GM23338 (cell line): ENCODE measurements around the gene OMG.

Experiments
- CREB1 ChIP-seq: fragments of 250-450 bp; sonication (Bioruptor Pico); IDR thresholded peaks from 2 replicates; pipeline ENCODE4 v1.5.0; 2020; ENCODE audit warnings: low read depth, mild to moderate bottlenecking, moderate library complexity
- CTCF ChIP-seq, 2 experiments: fragments of 200-600 bp in 1 of 2; sonication (generic) in 1 of 2; conservative IDR thresholded peaks; 2 replicates each; pipeline versions ENCODE4 v1.5.1 to v1.6.1; 2016 to 2017; ENCODE audit warnings: antibody characterized with exemption in 2 of 2, low read depth in 2 of 2, mild to moderate bottlenecking in 2 of 2, moderate library complexity in 1 of 2
- ETS1 ChIP-seq: IDR thresholded peaks from 2 replicates; pipeline ENCODE4 v1.6.1; 2016; ENCODE audit warnings: antibody characterized with exemption
- EZH2 ChIP-seq: fragments of 200-600 bp; sonication (generic); IDR thresholded peaks from one replicate; pipeline ENCODE4 v1.8.0; 2017; ENCODE audit warnings: antibody characterized with exemption, mild to moderate bottlenecking, low read depth; ENCODE audit not compliant: unreplicated experiment
- EZH2phosphoT487 ChIP-seq: fragments of 200-600 bp; sonication (generic); IDR thresholded peaks from one replicate; pipeline ENCODE4 v1.8.1; 2018; ENCODE audit warnings: antibody characterized with exemption; ENCODE audit not compliant: unreplicated experiment
- JUNB ChIP-seq: IDR thresholded peaks from one replicate; pipeline ENCODE4 v1.6.1; 2016; ENCODE audit warnings: antibody characterized with exemption; ENCODE audit not compliant: unreplicated experiment
- NANOG ChIP-seq: IDR thresholded peaks from 2 replicates; pipeline ENCODE4 v1.6.1; 2016; ENCODE audit warnings: antibody characterized with exemption, borderline replicate concordance
- POLR2AphosphoS5 ChIP-seq: IDR thresholded peaks from 2 replicates; pipeline ENCODE4 v1.6.1; 2016; ENCODE audit warnings: antibody characterized with exemption, low read depth
- REST ChIP-seq: IDR thresholded peaks from one replicate; pipeline ENCODE4 v1.6.1; 2018; ENCODE audit warnings: antibody characterized with exemption; ENCODE audit not compliant: unreplicated experiment
- STAT1 ChIP-seq: IDR thresholded peaks from one replicate; pipeline ENCODE4 v1.6.1; 2016; ENCODE audit warnings: antibody characterized with exemption; ENCODE audit not compliant: unreplicated experiment
- ZNF331 ChIP-seq: fragments of 250-450 bp; sonication (Bioruptor Pico); IDR thresholded peaks from 2 replicates; pipeline ENCODE4 v1.5.0; 2020; ENCODE audit warnings: low read depth, mild to moderate bottlenecking, moderate library complexity
- ZNF462 ChIP-seq: fragments of 250-450 bp; sonication (Bioruptor Pico); IDR thresholded peaks from 2 replicates; pipeline ENCODE4 v1.5.0; 2020; ENCODE audit warnings: mild to moderate bottlenecking, moderate library complexity

- TF ChIP-seq CTCF (conservative IDR thresholded peaks at IDR 0.05; ENCODE audit: low read depth in 2 of 2) (no peak), EZH2 (no peak), REST (no peak), POLR2AphosphoS5 (no peak), ZNF331 (CRISPR knock-in tag) (no peak), CREB1 (CRISPR knock-in tag) (no peak), JUNB (no peak), EZH2phosphoT487 (no peak), NANOG (no peak), STAT1 (no peak), ZNF462 (CRISPR knock-in tag) (no peak), ETS1 (no peak)
These were observed 21.3 kb upstream of the OMG start for GRCh38 chr17:31318298-31318801.
